Measurements from ENCODE around the gene SGMS1. TPM values are rescaled to one million over a fixed set of nuclear protein-coding genes. Genes with fewer than 3 reads are reported as not detected.

SGMS1 gene
- total RNA-seq, 1 experiment from 2014 or later = 24.7 TPM

- ChIA-PET CTCF (interaction anchor here (1.0 kb wide), 1 partner anchor 19 kb away, joined by 3 read pairs; no protein-coding TSS in a partner anchor), POLR2A (no interaction called here)
- H3K4me1 Mint-ChIP-seq (ENCODE audit: insufficient read depth, unreplicated experiment) = peaks cover 11% of the 10 kb centered on the region
- no peak for DNase-seq (ENCODE audit: unreplicated experiment)
- no peak overlapping the region for H3K4me3 Mint-ChIP-seq (ENCODE audit: unreplicated experiment)
- no peak overlapping the region for H3K27ac Mint-ChIP-seq (ENCODE audit: low read depth, unreplicated experiment)
- intact Hi-C loops (cut with micrococcal nuclease) = no loop called here
- no TSS peak for BruUV-seq (replicated peaks)
- H3K27me3 Mint-ChIP-seq (ENCODE audit: insufficient read depth, unreplicated experiment) = no peaks in the 10 kb centered on the region
- TF ChIP-seq CTCF (IDR thresholded peaks at IDR 0.05; ENCODE audit: unreplicated experiment) = no peak
- H3K9me3 Mint-ChIP-seq (ENCODE audit: unreplicated experiment) = no peaks in the 10 kb centered on the region
- H3K36me3 Mint-ChIP-seq (ENCODE audit: insufficient read depth, unreplicated experiment) = no peaks in the 10 kb centered on the region
Observed at GRCh38 chr10:50541921-50542320, 81.8 kb downstream of the SGMS1 start.

- no peak for DNase-seq (ENCODE audit: unreplicated experiment)
- Mint-ChIP-seq H3K4me3 (ENCODE audit: unreplicated experiment) (no peak overlapping the region), H3K36me3 (ENCODE audit: insufficient read depth, unreplicated experiment) (no peaks in the 10 kb centered on the region), H3K27ac (ENCODE audit: low read depth, unreplicated experiment) (no peak overlapping the region), H3K4me1 (ENCODE audit: insufficient read depth, unreplicated experiment) (peaks cover 11% of the 10 kb centered on the region), H3K27me3 (ENCODE audit: insufficient read depth, unreplicated experiment) (no peaks in the 10 kb centered on the region), H3K9me3 (ENCODE audit: unreplicated experiment) (no peaks in the 10 kb centered on the region)
- ChIA-PET CTCF (interaction anchor here (1.0 kb wide), 1 partner anchor 20 kb away, joined by 3 read pairs; no protein-coding TSS in a partner anchor), POLR2A (no interaction called here)
- no TSS peak for BruUV-seq (replicated peaks)
- no peak for TF ChIP-seq CTCF (IDR thresholded peaks at IDR 0.05; ENCODE audit: unreplicated experiment)
- intact Hi-C loops (cut with micrococcal nuclease) = no loop called here
Observed at GRCh38 chr10:50541317-50541716, 82.4 kb downstream of the SGMS1 start.

GRCh38 chr10:50540826-50541122, 83.0 kb downstream of the SGMS1 start:
- ChIA-PET POLR2A (no interaction called here), CTCF (interaction anchor here (0.7 kb wide), 1 partner anchor 13 kb away, joined by 4 read pairs; no protein-coding TSS in a partner anchor)
- no TSS peak for BruUV-seq (replicated peaks)
- H3K36me3 Mint-ChIP-seq (ENCODE audit: insufficient read depth, unreplicated experiment) = no peaks in the 10 kb centered on the region
- H3K27ac Mint-ChIP-seq (ENCODE audit: low read depth, unreplicated experiment) = peak overlapping the region; percentile 20
- no peak for TF ChIP-seq CTCF (IDR thresholded peaks at IDR 0.05; ENCODE audit: unreplicated experiment)
- intact Hi-C loops (cut with micrococcal nuclease) = no loop called here
- H3K4me1 Mint-ChIP-seq (ENCODE audit: insufficient read depth, unreplicated experiment) = peaks cover 11% of the 10 kb centered on the region
- H3K4me3 Mint-ChIP-seq (ENCODE audit: unreplicated experiment) = no peak overlapping the region
- DNase-seq (ENCODE audit: unreplicated experiment) = no peak
- no peaks in the 10 kb centered on the region for H3K27me3 Mint-ChIP-seq (ENCODE audit: insufficient read depth, unreplicated experiment)
- no peaks in the 10 kb centered on the region for H3K9me3 Mint-ChIP-seq (ENCODE audit: unreplicated experiment)

GRCh38 chr10:50540069-50540825, 83.5 kb downstream of the SGMS1 start:
- BruUV-seq (replicated peaks) = no TSS peak
- TF ChIP-seq CTCF (IDR thresholded peaks at IDR 0.05; ENCODE audit: unreplicated experiment) = no peak
- intact Hi-C loops (cut with micrococcal nuclease) = no loop called here
- peak; percentile 26 for DNase-seq (ENCODE audit: unreplicated experiment)
- CTCF ChIA-PET = interaction anchor here (0.7 kb wide), 1 partner anchor 13 kb away, joined by 4 read pairs; no protein-coding TSS in a partner anchor
- H3K9me3 Mint-ChIP-seq (ENCODE audit: unreplicated experiment) = no peaks in the 10 kb centered on the region
- H3K4me3 Mint-ChIP-seq (ENCODE audit: unreplicated experiment) = no peak overlapping the region
- peak overlapping the region; percentile 20 for H3K27ac Mint-ChIP-seq (ENCODE audit: low read depth, unreplicated experiment)
- H3K27me3 Mint-ChIP-seq (ENCODE audit: insufficient read depth, unreplicated experiment) = no peaks in the 10 kb centered on the region
- no peaks in the 10 kb centered on the region for H3K36me3 Mint-ChIP-seq (ENCODE audit: insufficient read depth, unreplicated experiment)
- POLR2A ChIA-PET = no interaction called here
- peaks cover 11% of the 10 kb centered on the region for H3K4me1 Mint-ChIP-seq (ENCODE audit: insufficient read depth, unreplicated experiment)

Data from MCF 10A (cell line).